ENCODE data around the gene GM2A. TPM values are rescaled to one million over a fixed set of nuclear protein-coding genes. Genes with fewer than 3 reads are reported as not detected.

The GM2A gene
- total RNA-seq (2021) (33.1 to 36.2 TPM (median 33.2 TPM) in 3 replicates), Bru-seq, nascent RNA (percentile 72 among the genes with signal in this experiment)
- long read RNA-seq, experiment 1, transcript GM2A-201 (4 exons, 3,896 nt) = major isoform, 80 of 106 reads
- long read RNA-seq, experiment 1, partial matches to known transcripts = 9 of 106 reads
- long read RNA-seq, experiment 1, other reads (novel, unspliced or antisense) = 17 of 106 reads
- long read RNA-seq, experiment 2, transcript GM2A-201 (4 exons, 3,896 nt) = major isoform, 8 of 52 reads
- long read RNA-seq, experiment 2, partial matches to known transcripts = 6 of 52 reads
- long read RNA-seq, experiment 2, other reads (novel, unspliced or antisense) = 38 of 52 reads
- long read RNA-seq, experiment 3, partial matches to known transcripts = 0 of 4 reads
- long read RNA-seq, experiment 3, other reads (novel, unspliced or antisense) = 2 of 4 reads

- Mint-ChIP-seq H3K27me3 (ENCODE audit: low read depth) (peaks cover 6% of the 10 kb centered on the region), H3K9me3 (no peaks in the 10 kb centered on the region), H3K27ac (peak within 1 kb of the TSS; percentile 92), H3K36me3 (no peaks in the 10 kb centered on the region), H3K4me1 (peaks cover 35% of the 10 kb centered on the region), H3K4me3 (peak within 1 kb of the TSS; percentile 90)
- ATAC-seq (peak; percentile 96), DNase-seq (ENCODE audit: low spot score) (peak; percentile 100)
- ChIA-PET CTCF (interaction anchor here (0.6 to 3.8 kb wide), 27 partner anchors 11 to 518 kb away, joined by 3 to 70 read pairs (median 6); partner anchors contain the start of genes ANXA6, CCDC69 and SLC36A1), POLR2A (interaction anchor here (0.7 to 1.5 kb wide), 7 partner anchors 14 to 464 kb away, joined by 3 to 22 read pairs (median 6); partner anchors contain the start of genes ANXA6 and CCDC69)
- TF ChIP-seq, protein P1, sequence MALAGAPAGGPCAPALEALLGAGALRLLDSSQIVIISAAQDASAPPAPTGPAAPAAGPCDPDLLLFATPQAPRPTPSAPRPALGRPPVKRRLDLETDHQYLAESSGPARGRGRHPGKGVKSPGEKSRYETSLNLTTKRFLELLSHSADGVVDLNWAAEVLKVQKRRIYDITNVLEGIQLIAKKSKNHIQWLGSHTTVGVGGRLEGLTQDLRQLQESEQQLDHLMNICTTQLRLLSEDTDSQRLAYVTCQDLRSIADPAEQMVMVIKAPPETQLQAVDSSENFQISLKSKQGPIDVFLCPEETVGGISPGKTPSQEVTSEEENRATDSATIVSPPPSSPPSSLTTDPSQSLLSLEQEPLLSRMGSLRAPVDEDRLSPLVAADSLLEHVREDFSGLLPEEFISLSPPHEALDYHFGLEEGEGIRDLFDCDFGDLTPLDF (CRISPR knock-in tag; IDR thresholded peaks at IDR 0.05) = no peak
- peak; percentile 80 for TF ChIP-seq SP1 (CRISPR knock-in tag; conservative IDR thresholded peaks at IDR 0.05)
- no peak for TF ChIP-seq ZSCAN18 (CRISPR knock-in tag; IDR thresholded peaks at IDR 0.05)
- TF ChIP-seq, protein P2, sequence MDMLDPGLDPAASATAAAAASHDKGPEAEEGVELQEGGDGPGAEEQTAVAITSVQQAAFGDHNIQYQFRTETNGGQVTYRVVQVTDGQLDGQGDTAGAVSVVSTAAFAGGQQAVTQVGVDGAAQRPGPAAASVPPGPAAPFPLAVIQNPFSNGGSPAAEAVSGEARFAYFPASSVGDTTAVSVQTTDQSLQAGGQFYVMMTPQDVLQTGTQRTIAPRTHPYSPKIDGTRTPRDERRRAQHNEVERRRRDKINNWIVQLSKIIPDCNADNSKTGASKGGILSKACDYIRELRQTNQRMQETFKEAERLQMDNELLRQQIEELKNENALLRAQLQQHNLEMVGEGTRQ (CRISPR knock-in tag; IDR thresholded peaks at IDR 0.05) = peak; percentile 61
- TF ChIP-seq GABPB1 (CRISPR knock-in tag; IDR thresholded peaks at IDR 0.05) = 0 out of 2 replicates have a peak, but pooled peaks have one; percentile 31
- 0 out of 2 replicates have a peak, but pooled peaks have one; percentile 4 for TF ChIP-seq MAX (CRISPR knock-in tag; IDR thresholded peaks at IDR 0.05)
- TF ChIP-seq MYBL2 (CRISPR knock-in tag; IDR thresholded peaks at IDR 0.05) = no peak
- TF ChIP-seq, protein P3, sequence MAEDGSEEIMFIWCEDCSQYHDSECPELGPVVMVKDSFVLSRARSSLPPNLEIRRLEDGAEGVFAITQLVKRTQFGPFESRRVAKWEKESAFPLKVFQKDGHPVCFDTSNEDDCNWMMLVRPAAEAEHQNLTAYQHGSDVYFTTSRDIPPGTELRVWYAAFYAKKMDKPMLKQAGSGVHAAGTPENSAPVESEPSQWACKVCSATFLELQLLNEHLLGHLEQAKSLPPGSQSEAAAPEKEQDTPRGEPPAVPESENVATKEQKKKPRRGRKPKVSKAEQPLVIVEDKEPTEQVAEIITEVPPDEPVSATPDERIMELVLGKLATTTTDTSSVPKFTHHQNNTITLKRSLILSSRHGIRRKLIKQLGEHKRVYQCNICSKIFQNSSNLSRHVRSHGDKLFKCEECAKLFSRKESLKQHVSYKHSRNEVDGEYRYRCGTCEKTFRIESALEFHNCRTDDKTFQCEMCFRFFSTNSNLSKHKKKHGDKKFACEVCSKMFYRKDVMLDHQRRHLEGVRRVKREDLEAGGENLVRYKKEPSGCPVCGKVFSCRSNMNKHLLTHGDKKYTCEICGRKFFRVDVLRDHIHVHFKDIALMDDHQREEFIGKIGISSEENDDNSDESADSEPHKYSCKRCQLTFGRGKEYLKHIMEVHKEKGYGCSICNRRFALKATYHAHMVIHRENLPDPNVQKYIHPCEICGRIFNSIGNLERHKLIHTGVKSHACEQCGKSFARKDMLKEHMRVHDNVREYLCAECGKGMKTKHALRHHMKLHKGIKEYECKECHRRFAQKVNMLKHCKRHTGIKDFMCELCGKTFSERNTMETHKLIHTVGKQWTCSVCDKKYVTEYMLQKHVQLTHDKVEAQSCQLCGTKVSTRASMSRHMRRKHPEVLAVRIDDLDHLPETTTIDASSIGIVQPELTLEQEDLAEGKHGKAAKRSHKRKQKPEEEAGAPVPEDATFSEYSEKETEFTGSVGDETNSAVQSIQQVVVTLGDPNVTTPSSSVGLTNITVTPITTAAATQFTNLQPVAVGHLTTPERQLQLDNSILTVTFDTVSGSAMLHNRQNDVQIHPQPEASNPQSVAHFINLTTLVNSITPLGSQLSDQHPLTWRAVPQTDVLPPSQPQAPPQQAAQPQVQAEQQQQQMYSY (CRISPR knock-in tag; IDR thresholded peaks at IDR 0.05) = 0 out of 2 replicates have a peak, but pooled peaks have one; percentile 12
- TF ChIP-seq ZNF532 (CRISPR knock-in tag; IDR thresholded peaks at IDR 0.05; ENCODE audit: borderline replicate concordance) = no peak
- TF ChIP-seq NFYB (CRISPR knock-in tag; conservative IDR thresholded peaks at IDR 0.05; ENCODE audit: low read depth) = peak; percentile 57; the same call in 1 of the 2 replicates
Observed at GRCh38 chr5:151252762-151253604, at the start of gene GM2A. GM2A (plus strand) TSS chr5:151253185; CDS start chr5:151253217, 32 bp downstream.
